Measurements from ENCODE around the gene GTPBP3.
"Not testable (repeated sequence)": the region's sequence is repeated elsewhere in the genome, so short reads cannot be mapped to it uniquely, and the experiment has no call there.

The GTPBP3 gene, protein sequence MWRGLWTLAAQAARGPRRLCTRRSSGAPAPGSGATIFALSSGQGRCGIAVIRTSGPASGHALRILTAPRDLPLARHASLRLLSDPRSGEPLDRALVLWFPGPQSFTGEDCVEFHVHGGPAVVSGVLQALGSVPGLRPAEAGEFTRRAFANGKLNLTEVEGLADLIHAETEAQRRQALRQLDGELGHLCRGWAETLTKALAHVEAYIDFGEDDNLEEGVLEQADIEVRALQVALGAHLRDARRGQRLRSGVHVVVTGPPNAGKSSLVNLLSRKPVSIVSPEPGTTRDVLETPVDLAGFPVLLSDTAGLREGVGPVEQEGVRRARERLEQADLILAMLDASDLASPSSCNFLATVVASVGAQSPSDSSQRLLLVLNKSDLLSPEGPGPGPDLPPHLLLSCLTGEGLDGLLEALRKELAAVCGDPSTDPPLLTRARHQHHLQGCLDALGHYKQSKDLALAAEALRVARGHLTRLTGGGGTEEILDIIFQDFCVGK

DNA sequence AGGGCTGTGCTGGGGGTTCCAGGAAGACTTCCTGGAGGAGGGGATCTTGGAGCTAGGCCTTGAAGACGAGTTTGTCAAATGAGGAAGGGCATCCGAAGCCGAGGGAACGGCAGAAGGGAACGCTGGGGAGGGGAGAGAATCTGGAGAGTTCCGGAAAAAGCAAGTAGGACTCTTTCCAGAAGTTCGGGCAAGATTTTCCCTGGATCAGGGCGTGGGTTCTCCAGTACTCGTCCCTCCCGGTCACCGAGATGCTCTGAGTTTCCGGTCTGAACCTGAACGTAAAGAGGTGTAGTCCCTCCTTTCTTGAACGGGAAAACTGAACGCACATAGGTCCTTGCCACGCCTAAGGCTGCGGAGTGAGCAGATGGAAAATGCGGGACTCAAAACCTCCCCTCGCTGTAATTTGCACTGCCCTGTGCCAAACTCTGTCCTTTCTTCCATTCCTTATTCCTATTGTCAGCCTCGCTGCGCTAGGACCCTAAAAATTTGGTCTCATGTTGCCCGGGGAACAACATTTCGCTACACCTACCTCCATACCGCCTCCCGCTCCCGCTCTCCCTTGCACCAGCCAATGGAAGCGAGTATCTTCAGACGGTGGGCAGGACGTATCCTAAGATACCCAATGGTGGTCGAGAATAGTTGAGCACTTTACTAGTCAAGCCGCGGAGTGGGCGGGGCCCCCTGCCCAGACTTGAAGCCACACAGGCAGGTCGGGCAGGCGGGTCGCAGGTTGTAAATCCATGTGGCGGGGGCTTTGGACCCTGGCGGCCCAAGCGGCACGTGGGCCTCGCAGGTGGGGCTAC, at the start of gene GTPBP3:
Gene GTPBP3 (plus strand): TSS at position 682 of the 803 bp plus-strand sequence. CDS start 59 bp downstream, at position 741.
- peak; percentile 99 for DNase-seq

- peak; percentile 75 for DNase-seq
These were observed 47.9 kb upstream of the GTPBP3 start for GRCh38 chr19:17289489-17289888.

- DNase-seq: peak; percentile 88
These were observed 44.9 kb upstream of the GTPBP3 start for GRCh38 chr19:17292301-17293074.

DNA sequence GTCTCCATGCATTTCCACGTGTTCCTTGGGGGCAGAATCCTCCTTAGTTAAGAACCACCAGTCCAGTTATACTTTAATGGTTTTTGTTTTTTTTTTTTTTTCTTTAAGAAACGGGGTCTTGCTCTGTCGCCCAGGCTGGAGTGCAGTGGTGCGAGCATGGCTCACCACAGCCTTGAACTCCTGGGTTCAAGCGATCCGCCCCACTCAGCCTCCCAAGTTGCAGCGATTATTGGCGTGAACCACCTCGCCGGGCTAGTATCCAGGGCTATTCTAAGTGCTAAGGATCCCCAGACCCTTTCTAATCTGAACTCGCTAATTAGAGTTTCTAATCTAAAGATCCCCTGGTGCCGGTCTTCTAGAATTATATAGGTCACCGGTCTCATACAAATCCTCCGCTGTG, 43.7 kb upstream of the GTPBP3 start:
- no peak for DNase-seq

DNA sequence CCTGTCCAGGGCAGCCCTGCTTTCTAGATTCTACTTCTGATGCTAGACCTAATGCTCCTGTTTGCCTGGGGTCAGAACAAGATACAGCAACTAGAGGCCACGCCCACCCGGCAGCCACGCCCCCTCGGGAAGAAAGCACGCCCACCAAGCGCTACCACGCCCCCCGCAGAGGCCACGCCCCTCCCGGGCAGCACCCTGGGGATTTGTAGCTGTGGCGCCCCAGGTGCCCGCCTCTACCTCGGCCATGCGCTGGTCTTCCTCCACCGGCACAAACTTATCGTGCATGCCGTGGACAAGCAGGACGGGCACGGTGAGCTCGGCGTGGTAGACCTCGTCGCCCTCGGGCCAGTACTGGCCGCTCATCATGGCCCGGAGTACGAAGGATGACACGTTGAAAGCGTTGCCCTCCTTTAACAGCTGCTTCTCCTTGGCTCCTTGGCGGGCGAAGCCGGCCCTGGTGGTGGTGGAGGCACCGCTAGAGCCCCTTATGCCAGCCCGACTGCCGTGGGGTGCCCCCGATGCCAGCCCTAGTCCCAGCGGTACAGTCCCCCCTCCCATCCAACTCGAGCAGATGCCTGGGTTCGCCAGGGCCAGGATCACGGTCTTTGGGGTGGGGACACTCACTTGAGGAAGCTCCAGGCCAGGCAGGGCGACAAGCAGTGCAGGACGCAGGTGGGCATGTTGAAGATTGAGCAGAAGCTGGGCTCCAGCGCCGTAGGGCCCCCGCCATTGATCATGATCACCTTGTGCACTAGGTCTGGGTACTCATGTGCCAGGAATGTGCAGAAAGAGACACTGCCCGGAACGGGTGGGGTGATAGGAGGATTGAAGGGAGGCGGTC, 43.1 kb upstream of the GTPBP3 start:
- DNase-seq: peak; percentile 73

GRCh38 chr19:17295551-17295950, 41.8 kb upstream of the GTPBP3 start:
- not testable (repeated sequence) for DNase-seq

DNA sequence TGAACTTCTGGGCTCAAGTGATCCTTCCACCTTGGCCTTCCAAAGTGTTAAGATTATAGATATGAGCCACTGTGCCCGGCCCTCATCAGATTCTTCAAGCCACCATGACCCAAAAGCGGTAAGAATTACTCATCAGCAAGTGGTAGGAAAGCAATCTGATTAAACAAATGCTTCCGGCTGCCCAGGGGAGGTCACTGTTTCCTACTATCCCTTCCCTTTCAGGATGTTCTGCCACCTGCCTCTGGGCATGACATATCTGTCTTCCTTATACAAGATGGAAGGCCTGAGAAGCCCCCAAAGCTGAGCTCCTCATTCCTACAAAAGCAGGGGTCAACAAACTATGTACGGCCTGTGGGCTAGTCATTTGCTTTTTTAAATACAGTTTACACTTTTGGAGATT, 41.1 kb upstream of the GTPBP3 start:
- DNase-seq: peak; percentile 46

DNA sequence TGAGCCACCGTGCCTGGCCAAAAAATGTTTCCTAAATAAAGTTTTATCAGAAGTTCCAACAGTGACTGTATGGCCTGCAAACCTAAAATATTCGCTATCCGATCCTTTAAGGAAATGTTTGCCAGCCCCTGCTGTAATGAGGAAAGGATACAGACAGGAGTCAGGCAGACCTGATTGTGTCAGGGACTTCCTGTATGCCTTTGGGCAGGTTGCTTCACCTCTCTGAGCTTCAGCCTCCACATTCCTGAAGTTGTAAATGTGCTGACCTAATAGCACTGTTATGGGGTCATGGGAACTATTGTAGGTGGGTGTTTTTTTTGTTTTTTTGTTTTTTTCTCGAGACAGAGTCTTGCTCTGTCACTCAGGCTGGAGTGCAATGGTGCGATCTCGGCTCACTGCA, 40.4 kb upstream of the GTPBP3 start:
- no peak for DNase-seq

DNA sequence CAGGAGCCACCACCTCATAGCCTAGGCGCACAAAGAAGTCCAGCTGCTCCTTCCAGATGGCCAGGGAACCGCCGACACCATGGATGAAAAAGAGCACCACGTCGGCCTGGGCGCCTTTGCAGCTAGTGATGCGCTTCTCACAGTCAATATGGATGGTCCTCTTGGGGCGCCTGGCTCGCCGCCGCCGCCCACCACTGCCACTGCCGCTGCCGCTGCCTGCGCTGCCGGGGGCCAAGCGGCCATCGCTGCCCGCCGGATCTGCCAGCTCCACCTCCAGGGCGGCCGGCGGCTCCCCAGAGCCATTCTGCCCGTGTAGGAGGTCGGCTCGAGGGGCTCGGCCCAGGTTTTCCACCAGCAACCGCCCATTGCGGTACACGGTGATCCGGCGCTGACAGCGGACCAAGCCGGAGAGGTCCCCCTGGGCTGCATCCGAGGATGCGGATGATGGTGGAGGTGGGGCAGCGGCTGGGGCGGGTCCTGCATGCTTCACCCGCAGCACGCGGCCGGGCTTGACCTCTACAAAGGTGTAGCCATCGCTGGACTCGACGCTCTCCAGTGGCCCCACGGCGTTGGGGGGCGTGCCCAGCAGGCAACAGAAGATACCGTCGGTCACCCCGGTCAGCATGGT, 36.2 kb upstream of the GTPBP3 start:
- no peak for DNase-seq

DNA sequence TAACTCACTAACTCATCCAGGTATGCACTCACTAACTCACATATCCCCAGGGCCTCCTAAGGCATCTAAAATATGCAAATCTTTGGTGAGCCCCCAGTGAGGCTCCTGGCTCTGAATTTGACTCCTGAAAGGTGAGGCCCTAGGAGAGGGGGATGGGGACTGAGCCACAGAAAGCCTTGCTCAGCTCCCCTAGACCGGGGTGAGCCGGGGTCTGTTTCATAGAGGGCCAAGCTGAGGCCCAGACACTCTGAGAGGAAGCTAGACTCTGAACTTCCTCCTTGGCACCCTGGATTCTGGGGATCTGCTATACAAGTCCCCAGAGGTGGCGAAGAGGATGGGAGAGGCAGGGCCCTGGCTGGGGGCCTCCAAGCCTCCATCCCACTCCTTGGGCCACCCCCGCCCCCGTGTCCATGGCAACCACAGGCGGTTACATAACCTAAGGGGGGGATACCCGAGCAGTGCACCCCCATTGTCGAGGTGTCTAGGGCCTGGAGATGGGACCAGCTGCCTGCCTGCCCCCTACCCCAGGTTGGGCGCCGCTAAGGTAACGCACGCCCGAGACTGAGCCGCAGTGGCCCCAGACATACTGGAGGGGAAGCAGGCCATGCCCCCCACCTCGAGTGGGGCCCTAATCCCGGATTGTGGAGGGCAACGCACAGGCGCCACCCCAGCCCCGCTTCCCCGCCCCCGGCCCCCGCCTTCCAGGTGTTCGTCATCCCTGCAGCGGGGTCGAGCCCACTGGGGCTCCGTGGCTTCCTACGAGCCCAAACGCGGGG, 34.8 kb upstream of the GTPBP3 start:
- DNase-seq: no peak

GRCh38 chr19:17303167-17303939, 34.0 kb upstream of the GTPBP3 start, which contains the start of gene ABHD8:
ABHD8 (minus strand) TSS chr19:17303425; CDS start chr19:17301616, 1,809 bp downstream.
- peak; percentile 96 for DNase-seq

GRCh38 chr19:17303940-17304267, 33.4 kb upstream of the GTPBP3 start:
- DNase-seq: no peak

GRCh38 chr19:17304386-17305215, 32.8 kb upstream of the GTPBP3 start:
- DNase-seq: no peak

DNA sequence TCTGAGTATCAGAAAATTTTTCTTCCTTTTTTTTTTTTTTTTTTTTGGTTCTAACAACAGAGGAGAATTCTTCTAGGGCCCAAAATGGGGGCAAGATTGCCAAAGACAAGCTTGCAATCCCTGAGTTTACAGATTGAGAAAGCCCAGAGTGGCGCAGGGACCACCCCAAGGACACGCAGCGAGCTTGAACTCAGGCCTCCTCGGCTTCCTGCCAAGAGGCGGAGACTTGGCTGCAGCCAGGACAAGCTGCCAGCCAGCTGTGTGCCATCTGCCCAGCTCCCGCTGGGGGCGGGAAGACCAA, 32.2 kb upstream of the GTPBP3 start:
- no peak for DNase-seq

DNA sequence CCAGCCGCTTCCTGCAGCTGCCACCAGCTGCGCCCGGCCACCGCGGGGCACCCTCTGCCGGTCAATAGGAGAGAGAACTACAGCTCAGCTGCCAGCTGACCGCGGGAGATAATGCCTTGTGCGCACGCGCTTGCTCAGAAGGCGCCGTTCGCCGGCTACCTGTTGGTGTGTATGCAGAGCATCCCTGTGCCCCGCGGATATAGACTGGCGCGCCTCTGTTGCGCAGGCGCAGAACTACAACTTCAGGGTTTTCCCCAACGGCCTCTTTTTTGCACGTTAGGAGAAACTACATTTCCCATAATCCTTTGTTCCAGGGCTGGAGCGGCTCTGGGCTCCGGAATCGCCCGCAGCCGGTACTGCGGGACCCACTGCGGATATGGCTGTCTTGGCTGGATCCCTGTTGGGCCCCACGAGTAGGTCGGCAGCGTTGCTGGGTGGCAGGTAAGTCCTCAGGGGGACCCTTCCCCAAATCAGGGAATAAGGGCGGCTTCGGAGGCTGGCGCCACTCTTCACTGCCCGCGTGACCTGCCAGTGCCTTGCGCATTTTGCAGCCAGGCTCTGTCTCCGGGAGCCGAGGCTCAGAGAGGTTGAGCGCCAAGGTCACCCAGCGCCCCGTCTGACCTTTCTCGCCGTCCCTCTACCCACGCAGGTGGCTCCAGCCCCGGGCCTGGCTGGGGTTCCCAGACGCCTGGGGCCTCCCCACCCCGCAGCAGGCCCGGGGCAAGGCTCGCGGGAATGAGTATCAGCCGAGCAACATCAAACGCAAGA, 31.7 kb upstream of the GTPBP3 start, which contains the start of gene MRPL34:
Gene MRPL34 (plus strand): TSS at position 356 of the 768 bp plus-strand sequence. CDS start 21 bp downstream, at position 377.
- DNase-seq: peak; percentile 100

DNA sequence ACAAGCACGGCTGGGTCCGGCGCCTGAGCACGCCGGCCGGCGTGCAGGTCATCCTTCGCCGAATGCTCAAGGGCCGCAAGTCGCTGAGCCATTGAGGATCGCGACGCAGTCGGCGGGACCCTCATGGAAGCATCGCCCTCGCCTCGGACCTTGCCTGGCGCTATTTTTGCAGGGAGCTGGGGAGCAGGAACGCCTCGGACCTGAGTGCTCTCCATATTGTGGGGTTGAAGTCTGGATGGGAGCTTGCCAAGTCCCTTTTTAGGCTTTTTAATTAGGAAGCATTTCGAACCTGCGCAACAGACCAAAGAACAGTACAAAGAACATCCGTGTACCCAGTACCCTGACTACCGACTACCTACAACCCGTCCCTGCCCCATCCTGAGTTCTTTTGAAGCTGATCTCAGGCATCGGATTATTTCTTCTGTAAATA, 31.1 kb upstream of the GTPBP3 start:
- DNase-seq: no peak

DNA sequence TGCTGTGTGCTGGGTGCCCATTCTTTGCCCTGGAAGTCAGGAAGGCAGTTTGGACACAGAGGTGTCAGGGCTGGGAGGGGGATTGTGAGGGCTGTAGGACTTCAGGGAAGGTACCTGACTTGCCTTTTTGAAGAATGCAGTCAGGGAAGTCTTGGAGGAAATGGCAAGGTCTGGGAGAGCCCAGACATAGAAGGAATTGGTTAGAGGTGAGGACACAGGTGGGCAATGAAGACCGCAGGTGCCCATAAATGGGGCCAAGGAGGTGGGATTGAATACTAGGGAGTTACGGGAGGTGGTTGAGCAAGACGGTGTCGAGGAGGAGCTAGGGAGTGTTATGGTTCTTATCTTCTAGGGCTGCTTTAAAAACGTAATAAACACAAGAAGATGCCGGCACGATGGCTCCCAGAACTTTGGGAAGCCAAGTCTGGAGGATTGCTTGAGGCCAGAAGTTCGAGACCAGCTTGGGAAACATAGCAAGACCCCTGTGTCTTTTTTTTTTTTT, 29.4 kb upstream of the GTPBP3 start:
- no peak for DNase-seq

Measured in activated CD4-positive, alpha-beta T cell treated with anti-CD3 and anti-CD28 coated beads, Interleukin-10, Interleukin-2, amounts not matched to agents 100 ng/mL and 50 ng/mL, durations not matched to agents 16 hours and 8 hours (primary cell).